Measurements from ENCODE around the gene AADAC.
"Not testable (repeated sequence)": the region's sequence is repeated elsewhere in the genome, so short reads cannot be mapped to it uniquely, and the experiment has no call there.

AADAC gene

DNA sequence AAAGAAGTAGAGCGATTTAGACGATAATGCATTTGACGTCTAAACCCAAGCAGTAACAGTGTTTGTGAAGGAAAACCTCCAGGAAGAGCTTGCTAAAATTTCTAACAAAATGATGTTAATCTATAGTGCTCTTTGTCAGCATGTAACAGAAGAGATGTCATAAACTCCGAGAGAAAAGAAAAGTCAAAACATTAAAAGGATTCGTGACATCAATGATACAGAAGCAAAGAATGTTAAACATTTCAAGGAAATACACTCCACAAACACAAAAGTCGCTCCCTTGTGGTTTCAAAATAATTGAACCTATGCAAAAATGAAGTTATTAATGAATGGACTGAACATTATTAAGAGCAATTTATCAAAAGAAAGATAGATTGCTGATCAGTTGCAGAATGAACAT lies 27.9 kb downstream of the AADAC start:
- H3K9me3 ChIP-seq (ENCODE audit: control insufficient read depth, low read length), result no peaks in the 10 kb centered on the region
- H3K4me3 ChIP-seq (ENCODE audit: low read depth, low read length), result no peak overlapping the region
- H3K9ac ChIP-seq, result no peak overlapping the region
- no peaks in the 10 kb centered on the region for H3K36me3 ChIP-seq (ENCODE audit: control insufficient read depth, insufficient read depth, low read length)
- no peak overlapping the region for H3K27ac ChIP-seq
- TF ChIP-seq, protein P1, sequence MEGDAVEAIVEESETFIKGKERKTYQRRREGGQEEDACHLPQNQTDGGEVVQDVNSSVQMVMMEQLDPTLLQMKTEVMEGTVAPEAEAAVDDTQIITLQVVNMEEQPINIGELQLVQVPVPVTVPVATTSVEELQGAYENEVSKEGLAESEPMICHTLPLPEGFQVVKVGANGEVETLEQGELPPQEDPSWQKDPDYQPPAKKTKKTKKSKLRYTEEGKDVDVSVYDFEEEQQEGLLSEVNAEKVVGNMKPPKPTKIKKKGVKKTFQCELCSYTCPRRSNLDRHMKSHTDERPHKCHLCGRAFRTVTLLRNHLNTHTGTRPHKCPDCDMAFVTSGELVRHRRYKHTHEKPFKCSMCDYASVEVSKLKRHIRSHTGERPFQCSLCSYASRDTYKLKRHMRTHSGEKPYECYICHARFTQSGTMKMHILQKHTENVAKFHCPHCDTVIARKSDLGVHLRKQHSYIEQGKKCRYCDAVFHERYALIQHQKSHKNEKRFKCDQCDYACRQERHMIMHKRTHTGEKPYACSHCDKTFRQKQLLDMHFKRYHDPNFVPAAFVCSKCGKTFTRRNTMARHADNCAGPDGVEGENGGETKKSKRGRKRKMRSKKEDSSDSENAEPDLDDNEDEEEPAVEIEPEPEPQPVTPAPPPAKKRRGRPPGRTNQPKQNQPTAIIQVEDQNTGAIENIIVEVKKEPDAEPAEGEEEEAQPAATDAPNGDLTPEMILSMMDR (IDR thresholded peaks at IDR 0.05), result no peak
- H3K4me2 ChIP-seq (ENCODE audit: low read length), result no peak overlapping the region
- H3K27me3 ChIP-seq (ENCODE audit: control insufficient read depth, insufficient read depth, low read length), result no peaks in the 10 kb centered on the region
- H3K79me2 ChIP-seq, result no peaks in the 10 kb centered on the region
- H3K4me1 ChIP-seq, result no peaks in the 10 kb centered on the region
- H2AFZ ChIP-seq, result no peak overlapping the region

DNA sequence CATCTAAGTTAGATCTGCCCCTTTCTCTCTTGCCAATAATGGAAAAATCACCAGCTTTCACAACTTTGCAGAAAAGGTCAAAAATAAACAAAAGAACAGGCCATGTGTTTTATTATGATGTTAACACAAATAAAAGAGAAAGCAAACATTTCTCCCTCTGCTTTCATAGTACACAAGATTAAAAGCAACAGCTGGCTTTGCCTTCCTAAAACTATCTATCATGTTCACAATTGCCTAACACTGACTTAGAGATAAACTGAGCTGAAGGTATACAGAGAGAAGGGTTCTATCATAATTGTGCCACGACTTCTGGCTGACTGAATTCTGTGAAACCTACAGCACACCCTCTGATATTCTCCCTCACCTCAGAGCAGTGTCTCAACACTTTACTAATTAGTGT lies 29.4 kb downstream of the AADAC start:
- H3K27me3 ChIP-seq (ENCODE audit: control insufficient read depth, insufficient read depth, low read length), result no peaks in the 10 kb centered on the region
- H3K36me3 ChIP-seq (ENCODE audit: control insufficient read depth, insufficient read depth, low read length), result no peaks in the 10 kb centered on the region
- no peak overlapping the region for H3K27ac ChIP-seq
- no peak overlapping the region for H2AFZ ChIP-seq
- H3K4me3 ChIP-seq (ENCODE audit: low read depth, low read length), result no peak overlapping the region
- H3K4me2 ChIP-seq (ENCODE audit: low read length), result no peak overlapping the region
- no peak overlapping the region for H3K9ac ChIP-seq
- no peaks in the 10 kb centered on the region for H3K4me1 ChIP-seq
- TF ChIP-seq, protein P1 (IDR thresholded peaks at IDR 0.05), result no peak
- H3K9me3 ChIP-seq (ENCODE audit: control insufficient read depth, low read length), result no peaks in the 10 kb centered on the region
- H3K79me2 ChIP-seq, result no peaks in the 10 kb centered on the region

DNA sequence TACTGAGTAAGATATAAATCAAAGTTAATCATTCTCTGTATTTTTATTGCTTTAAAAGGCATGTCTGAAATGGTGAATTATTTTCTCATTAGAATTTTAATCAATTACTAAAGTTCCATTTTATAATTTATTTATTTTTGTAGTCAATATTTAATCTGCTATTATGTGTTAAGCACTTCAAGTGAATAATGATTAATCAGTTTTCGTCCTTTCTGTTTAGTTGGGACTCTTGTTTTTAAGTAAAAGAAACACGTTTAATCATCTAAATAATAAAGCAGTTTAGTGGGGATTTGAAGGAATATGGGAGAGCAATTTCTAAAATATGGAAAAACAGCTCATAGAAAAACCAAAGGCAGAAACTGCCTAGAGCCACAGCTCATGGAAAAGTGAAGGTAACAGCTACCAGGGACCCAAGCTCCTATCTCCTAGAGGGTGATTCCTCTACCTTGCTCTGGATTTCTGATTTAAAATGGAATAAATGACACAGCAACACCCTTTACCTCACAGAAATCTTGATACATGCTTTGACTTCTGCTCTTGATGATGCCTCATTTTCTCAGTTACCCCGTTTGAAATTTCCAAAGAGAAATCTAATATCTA lies 31.5 kb downstream of the AADAC start:
- H3K9me3 ChIP-seq (ENCODE audit: control insufficient read depth, low read length), result no peaks in the 10 kb centered on the region
- H3K36me3 ChIP-seq (ENCODE audit: control insufficient read depth, insufficient read depth, low read length), result no peaks in the 10 kb centered on the region
- H3K9ac ChIP-seq, result no peak overlapping the region
- H3K27ac ChIP-seq, result no peak overlapping the region
- H3K4me2 ChIP-seq (ENCODE audit: low read length), result no peak overlapping the region
- no peak overlapping the region for H3K4me3 ChIP-seq (ENCODE audit: low read depth, low read length)
- TF ChIP-seq, protein P1 (IDR thresholded peaks at IDR 0.05), result no peak
- H2AFZ ChIP-seq, result no peak overlapping the region
- no peaks in the 10 kb centered on the region for H3K27me3 ChIP-seq (ENCODE audit: control insufficient read depth, insufficient read depth, low read length)
- H3K79me2 ChIP-seq, result no peaks in the 10 kb centered on the region
- H3K4me1 ChIP-seq, result no peaks in the 10 kb centered on the region

DNA sequence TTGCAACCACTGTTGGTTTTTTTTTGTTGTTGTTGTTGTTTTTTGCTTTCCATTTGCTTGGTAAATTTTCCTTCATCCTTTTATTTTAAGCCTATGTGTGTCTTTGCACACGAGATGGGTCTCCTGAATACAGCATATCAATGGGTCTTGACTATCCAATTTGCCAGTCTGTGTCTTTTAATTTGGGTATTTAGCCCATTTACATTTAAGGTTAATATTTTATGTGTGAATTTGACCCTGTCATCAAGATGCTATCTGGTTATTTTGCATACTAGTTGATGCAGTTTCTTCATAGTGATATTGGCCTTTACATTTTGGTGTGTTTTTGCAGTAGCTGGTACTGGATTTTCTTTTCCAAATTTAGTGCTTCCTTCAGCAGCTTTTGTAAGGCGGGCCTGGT lies 36.1 kb downstream of the AADAC start:
- H3K27me3 ChIP-seq (ENCODE audit: control insufficient read depth, insufficient read depth, low read length); H3K79me2 ChIP-seq; H3K4me3 ChIP-seq (ENCODE audit: low read depth, low read length); H3K4me2 ChIP-seq (ENCODE audit: low read length); H2AFZ ChIP-seq; H3K9ac ChIP-seq; H3K9me3 ChIP-seq (ENCODE audit: control insufficient read depth, low read length); H3K4me1 ChIP-seq; H3K27ac ChIP-seq; H3K36me3 ChIP-seq (ENCODE audit: control insufficient read depth, insufficient read depth, low read length): not testable (repeated sequence)

DNA sequence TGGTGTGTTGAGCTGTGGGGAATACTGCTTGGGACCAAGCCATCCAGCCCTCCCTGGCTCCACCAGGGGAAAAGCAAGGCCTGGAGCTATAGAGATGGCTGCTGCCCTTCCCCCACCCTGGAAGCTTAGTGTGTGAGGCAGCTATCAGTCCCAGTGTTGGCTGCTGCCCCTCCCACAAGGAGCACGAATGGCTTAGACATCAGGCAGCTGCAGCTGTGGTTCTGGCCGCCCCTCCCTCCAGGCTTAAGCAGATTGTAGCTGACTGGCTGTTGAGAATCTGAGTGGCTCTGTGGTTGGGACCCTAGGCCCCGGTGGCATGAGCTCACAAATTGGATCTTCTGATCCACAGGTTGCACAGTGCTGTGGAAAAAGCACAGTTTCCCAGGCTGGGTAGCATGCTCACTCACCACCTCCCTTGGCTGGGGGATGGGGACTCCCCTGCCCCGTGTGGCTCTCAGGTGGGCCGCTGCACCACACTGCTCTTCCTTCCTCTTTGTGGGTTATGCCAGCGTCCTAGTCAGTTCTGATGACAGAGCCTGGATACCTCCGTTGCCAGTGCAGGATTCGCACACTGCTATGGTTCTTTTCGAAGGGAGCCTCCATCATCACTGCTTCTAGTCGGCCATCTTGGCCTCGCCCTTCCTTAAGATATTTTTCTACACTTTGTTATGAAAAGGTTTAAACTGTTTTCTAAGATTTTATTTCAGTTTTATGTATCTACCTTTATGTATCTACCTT lies 38.3 kb downstream of the AADAC start:
- H3K4me1 ChIP-seq, result no peaks in the 10 kb centered on the region
- no peak overlapping the region for H3K4me2 ChIP-seq (ENCODE audit: low read length)
- H3K9me3 ChIP-seq (ENCODE audit: control insufficient read depth, low read length), result no peaks in the 10 kb centered on the region
- H2AFZ ChIP-seq, result no peak overlapping the region
- H3K27ac ChIP-seq, result no peak overlapping the region
- no peaks in the 10 kb centered on the region for H3K36me3 ChIP-seq (ENCODE audit: control insufficient read depth, insufficient read depth, low read length)
- H3K4me3 ChIP-seq (ENCODE audit: low read depth, low read length), result no peak overlapping the region
- H3K79me2 ChIP-seq, result no peaks in the 10 kb centered on the region
- H3K27me3 ChIP-seq (ENCODE audit: control insufficient read depth, insufficient read depth, low read length), result no peaks in the 10 kb centered on the region
- TF ChIP-seq, protein P1 (IDR thresholded peaks at IDR 0.05), result no peak
- H3K9ac ChIP-seq, result no peak overlapping the region
